OCI-LY3 (cell line): ENCODE measurements around the gene FAM156A.

Experiments used
- H2AFZ ChIP-seq: fragments of 200-600, 300-600 bp; shearing (Covaris generic); 2 replicates; pipeline ENCODE4 v1.6.0; 2014; ENCODE audit warnings: antibody characterized with exemption, low read depth, low read length
- H3K27ac ChIP-seq: fragments of 200-600, 300-600 bp; sonication (generic); 2 replicates; pipeline ENCODE4 v1.5.1; 2014; ENCODE audit warnings: mild to moderate bottlenecking, low read length, moderate library complexity, mixed read lengths
- H3K27me3 ChIP-seq: fragments of 200-600, 300-600 bp; sonication (generic); 2 replicates; pipeline ENCODE4 v1.6.1; 2014; ENCODE audit warnings: low read depth, low read length, mixed read lengths
- H3K36me3 ChIP-seq: fragments of 200-600, 300-600 bp; sonication (generic); replicated peaks from 2 replicates; pipeline ENCODE3; 2014; ENCODE audit warnings: low read depth, low read length, mixed read lengths
- H3K4me1 ChIP-seq: fragments of 300-600, 200-600 bp; sonication (generic); 2 replicates; pipeline ENCODE4 v1.6.1; 2014; ENCODE audit warnings: low read length, mixed read lengths
- H3K4me2 ChIP-seq: fragments of 200-600, 300-600 bp; sonication (generic); 2 replicates; pipeline ENCODE4 v1.6.1; 2014; ENCODE audit warnings: low read length, mixed read lengths
- H3K4me3 ChIP-seq: fragments of 300-600, 200-600 bp; sonication (generic); 2 replicates; pipeline ENCODE4 v1.5.1; 2014; ENCODE audit warnings: antibody characterized with exemption, mild to moderate bottlenecking, low read length, moderate library complexity
- H3K79me2 ChIP-seq: fragments of 300-600, 200-600 bp; shearing (Covaris generic); 2 replicates; pipeline ENCODE4 v1.6.1; 2014; ENCODE audit warnings: mild to moderate bottlenecking, low read length, mixed read lengths
- H3K9ac ChIP-seq: fragments of 300-600, 200-600 bp; shearing (Covaris generic); 2 replicates; pipeline ENCODE4 v1.6.0; 2014; ENCODE audit warnings: mild to moderate bottlenecking, low read length, moderate library complexity
- H3K9me3 ChIP-seq: fragments of 200-600, 300-600 bp; shearing (Covaris generic); 2 replicates; pipeline ENCODE4 v1.6.1; 2014; ENCODE audit warnings: low read length, mixed read lengths; ENCODE audit not compliant: insufficient read depth
- H4K20me1 ChIP-seq: fragments of 200-600, 300-600 bp; sonication (generic); 2 replicates; pipeline ENCODE4 v1.6.1; 2016; ENCODE audit warnings: low read length, mixed read lengths; ENCODE audit not compliant: insufficient read depth
- EZH2phosphoT487 ChIP-seq: fragments of 200-600 bp; shearing (Covaris generic); IDR thresholded peaks from 2 replicates; pipeline ENCODE4 v1.6.1; 2018; ENCODE audit warnings: antibody characterized with exemption, mixed run types, low read depth
- TF ChIP-seq, protein P1 (sequence below): fragments of 200-600, 300-600 bp; sonication (generic); IDR thresholded peaks from 2 replicates; pipeline ENCODE4 v1.5.1; 2014; ENCODE audit warnings: antibody characterized with exemption, low read length, low read depth

FAM156A gene

GRCh38 chrX:53003111-53003510 is 44.8 kb upstream of the FAM156A start:
- no peak for TF ChIP-seq EZH2phosphoT487
- TF ChIP-seq, protein P1, sequence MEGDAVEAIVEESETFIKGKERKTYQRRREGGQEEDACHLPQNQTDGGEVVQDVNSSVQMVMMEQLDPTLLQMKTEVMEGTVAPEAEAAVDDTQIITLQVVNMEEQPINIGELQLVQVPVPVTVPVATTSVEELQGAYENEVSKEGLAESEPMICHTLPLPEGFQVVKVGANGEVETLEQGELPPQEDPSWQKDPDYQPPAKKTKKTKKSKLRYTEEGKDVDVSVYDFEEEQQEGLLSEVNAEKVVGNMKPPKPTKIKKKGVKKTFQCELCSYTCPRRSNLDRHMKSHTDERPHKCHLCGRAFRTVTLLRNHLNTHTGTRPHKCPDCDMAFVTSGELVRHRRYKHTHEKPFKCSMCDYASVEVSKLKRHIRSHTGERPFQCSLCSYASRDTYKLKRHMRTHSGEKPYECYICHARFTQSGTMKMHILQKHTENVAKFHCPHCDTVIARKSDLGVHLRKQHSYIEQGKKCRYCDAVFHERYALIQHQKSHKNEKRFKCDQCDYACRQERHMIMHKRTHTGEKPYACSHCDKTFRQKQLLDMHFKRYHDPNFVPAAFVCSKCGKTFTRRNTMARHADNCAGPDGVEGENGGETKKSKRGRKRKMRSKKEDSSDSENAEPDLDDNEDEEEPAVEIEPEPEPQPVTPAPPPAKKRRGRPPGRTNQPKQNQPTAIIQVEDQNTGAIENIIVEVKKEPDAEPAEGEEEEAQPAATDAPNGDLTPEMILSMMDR = no peak
- no peak overlapping the region for H3K4me3 ChIP-seq
- H4K20me1 ChIP-seq = no peaks in the 10 kb centered on the region
- no peaks in the 10 kb centered on the region for H3K79me2 ChIP-seq
- no peaks in the 10 kb centered on the region for H3K36me3 ChIP-seq
- H3K9ac ChIP-seq = no peak overlapping the region
- H2AFZ ChIP-seq = no peak overlapping the region
- no peaks in the 10 kb centered on the region for H3K9me3 ChIP-seq
- no peaks in the 10 kb centered on the region for H3K27me3 ChIP-seq
- no peak overlapping the region for H3K4me2 ChIP-seq
- peaks cover 3% of the 10 kb centered on the region; the same call in 1 of the 2 replicates for H3K4me1 ChIP-seq
- H3K27ac ChIP-seq = no peak overlapping the region

DNA sequence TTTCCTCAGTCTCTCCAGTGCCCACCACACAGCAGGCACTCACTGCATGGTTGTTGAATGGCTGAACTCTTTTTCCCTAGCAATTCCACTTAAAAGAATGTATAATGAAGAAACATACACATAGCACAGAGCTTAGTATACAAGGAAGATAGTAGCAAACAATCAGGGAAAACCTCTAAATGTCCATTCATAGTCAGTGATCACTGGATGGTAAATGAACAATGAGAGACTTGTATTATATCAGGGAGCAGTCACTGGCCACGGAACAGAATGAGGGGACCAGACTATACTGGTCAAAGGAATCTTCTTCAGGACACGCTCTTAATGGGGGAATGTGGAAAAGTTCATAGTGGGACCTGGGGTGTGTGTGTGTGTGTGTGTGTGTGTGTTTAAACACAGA is 43.6 kb upstream of the FAM156A start:
- no peak overlapping the region for H3K4me3 ChIP-seq
- no peak overlapping the region for H2AFZ ChIP-seq
- H3K27ac ChIP-seq = no peak overlapping the region
- peaks cover 3% of the 10 kb centered on the region; the same call in 1 of the 2 replicates for H3K4me1 ChIP-seq
- no peak overlapping the region for H3K9ac ChIP-seq
- no peaks in the 10 kb centered on the region for H4K20me1 ChIP-seq
- H3K9me3 ChIP-seq = no peaks in the 10 kb centered on the region
- no peak for TF ChIP-seq EZH2phosphoT487
- TF ChIP-seq, protein P1 = no peak
- H3K27me3 ChIP-seq = no peaks in the 10 kb centered on the region
- H3K79me2 ChIP-seq = no peaks in the 10 kb centered on the region
- H3K4me2 ChIP-seq = no peak overlapping the region
- H3K36me3 ChIP-seq = no peaks in the 10 kb centered on the region

GRCh38 chrX:53000447-53001135 is 42.3 kb upstream of the FAM156A start:
- Histone ChIP-seq H3K27ac (no peak overlapping the region), H3K4me2 (no peak overlapping the region), H3K4me1 (peaks cover 8% of the 10 kb centered on the region; the same call in 1 of the 2 replicates), H3K9ac (no peak overlapping the region), H3K4me3 (no peak overlapping the region), H2AFZ (no peak overlapping the region), H3K79me2 (no peaks in the 10 kb centered on the region), H4K20me1 (no peaks in the 10 kb centered on the region), H3K27me3 (no peaks in the 10 kb centered on the region), H3K9me3 (no peaks in the 10 kb centered on the region), H3K36me3 (no peaks in the 10 kb centered on the region)
- TF ChIP-seq, protein P1 = no peak
- no peak for TF ChIP-seq EZH2phosphoT487

- peaks cover 16% of the 10 kb centered on the region for H3K79me2 ChIP-seq
- peak overlapping the region; percentile 92 for H2AFZ ChIP-seq
- peak overlapping the region; percentile 94 for H3K4me3 ChIP-seq
- H3K27me3 ChIP-seq = no peaks in the 10 kb centered on the region
- H3K4me1 ChIP-seq = peaks cover 16% of the 10 kb centered on the region
- no peaks in the 10 kb centered on the region for H3K36me3 ChIP-seq
- TF ChIP-seq EZH2phosphoT487 = no peak
- TF ChIP-seq, protein P1 = no peak
- peak overlapping the region; percentile 92 for H3K9ac ChIP-seq
- H3K27ac ChIP-seq = no peak overlapping the region
- no peaks in the 10 kb centered on the region for H4K20me1 ChIP-seq
- no peaks in the 10 kb centered on the region for H3K9me3 ChIP-seq
- H3K4me2 ChIP-seq = peak overlapping the region; percentile 99
These were observed 37.6 kb upstream of the FAM156A start for GRCh38 chrX:52995987-52996331.
